Kidney (tissue), 14 donors: ENCODE results near the gene CFAP69. TPM values are rescaled to one million over a fixed set of nuclear protein-coding genes. Genes with fewer than 3 reads are reported as not detected.
"Not testable (repeated sequence)": the region's sequence is repeated elsewhere in the genome, so short reads cannot be mapped to it uniquely, and the experiment has no call there.

Source experiments
- DNase-seq, 5 donors: peaks; one replicate each; pipeline ENCODE4 v3.0.0-alpha.2; 2013 to 2020
- FAIRE-seq: peaks from 2 replicates; lab custom pipeline; 2012; peaks lifted over from hg19 to GRCh38; lab: Jason Lieb, UNC
- H3K27ac ChIP-seq, 2 donors: one replicate each; pipeline ENCODE4 v1.7.0; 2013; ENCODE audit warnings: low read depth in 2 of 2, low read length in 2 of 2, inconsistent platforms in 1 of 2
- H3K27me3 ChIP-seq: one replicate; pipeline ENCODE4 v1.7.1; 2013; ENCODE audit warnings: low read length, inconsistent platforms; ENCODE audit not compliant: control insufficient read depth, insufficient read depth
- H3K36me3 ChIP-seq, 3 donors: one replicate each; pipeline versions ENCODE4 v1.7.0 to v1.7.1; 2013; ENCODE audit warnings: low read length in 3 of 3, control low read depth in 1 of 3, inconsistent platforms in 1 of 3; ENCODE audit not compliant: insufficient read depth in 3 of 3, control insufficient read depth in 2 of 3
- H3K4me1 ChIP-seq, 3 donors: one replicate each; pipeline versions ENCODE4 v1.7.0 to v1.7.1; 2013; ENCODE audit warnings: low read length in 3 of 3, inconsistent platforms in 1 of 3, low read depth in 1 of 3; ENCODE audit not compliant: control insufficient read depth in 2 of 3, insufficient read depth in 2 of 3
- H3K4me3 ChIP-seq, 3 donors: one replicate each; pipeline versions ENCODE4 v1.7.0 to v1.8.1; 2013; ENCODE audit warnings: low read length in 3 of 3, control low read depth in 1 of 3, inconsistent platforms in 1 of 3
- H3K9ac ChIP-seq, 3 donors: one replicate each; pipeline versions ENCODE4 v1.7.0 to v1.7.1; 2013; ENCODE audit warnings: low read length in 3 of 3, control low read depth in 1 of 3, inconsistent platforms in 1 of 3
- H3K9me3 ChIP-seq, 3 donors: one replicate each; pipeline versions ENCODE4 v1.7.0 to v1.7.1; 2013; ENCODE audit warnings: low read length in 3 of 3, control low read depth in 1 of 3, inconsistent platforms in 1 of 3; ENCODE audit not compliant: control insufficient read depth in 2 of 3, insufficient read depth in 1 of 3
- CTCF ChIP-seq: IDR thresholded peaks from 3 replicates; pipeline ENCODE4 v1.5.1; 2012; ENCODE audit warnings: mild to moderate bottlenecking, moderate library complexity, borderline replicate concordance; ENCODE audit not compliant: insufficient read depth; ENCODE audit errors: extremely low read depth
- intact Hi-C: fragments of 100-400 bp; cut with DNase I; formaldehyde crosslinking; loops from one replicate; pipeline ENCODE4 v1.11.1; 2022
- polyA plus RNA-seq: library from polyadenylated mRNA; stranded (reverse); fragments of 350-450 nt; fragmentation: Illumina TruSeq; extraction: RNeasy Lipid Tissue Mini Kit (QIAGEN cat#74804); gene quantifications from one replicate; pipeline ENCODE4 v1.2.3, GENCODE V29; 2014; ENCODE audit warnings: low read depth, low replicate concordance; ENCODE audit not compliant: insufficient read depth
- total RNA-seq: library from RNA; stranded (reverse); fragmentation: NEBNext Ultra II Directional; extraction: Animal tissue kit (Norgen Biotek cat#: 25700); gene quantifications from one replicate; pipeline ENCODE4 v1.2.1, GENCODE V29; 2021
- donor health status: control.
- donor health status: control.
- donor health status: control.
- donor health status: control.
- donor health status: control.
- donor health status: DM: yes; HTN: yes; CAD: no.
- donor health status: Normal renal cell carcinoma (clear cell type).

Gene CFAP69
- total and polyA plus RNA-seq, 2 donors from 2014 or later = 9.2 to 13.2 TPM

DNA sequence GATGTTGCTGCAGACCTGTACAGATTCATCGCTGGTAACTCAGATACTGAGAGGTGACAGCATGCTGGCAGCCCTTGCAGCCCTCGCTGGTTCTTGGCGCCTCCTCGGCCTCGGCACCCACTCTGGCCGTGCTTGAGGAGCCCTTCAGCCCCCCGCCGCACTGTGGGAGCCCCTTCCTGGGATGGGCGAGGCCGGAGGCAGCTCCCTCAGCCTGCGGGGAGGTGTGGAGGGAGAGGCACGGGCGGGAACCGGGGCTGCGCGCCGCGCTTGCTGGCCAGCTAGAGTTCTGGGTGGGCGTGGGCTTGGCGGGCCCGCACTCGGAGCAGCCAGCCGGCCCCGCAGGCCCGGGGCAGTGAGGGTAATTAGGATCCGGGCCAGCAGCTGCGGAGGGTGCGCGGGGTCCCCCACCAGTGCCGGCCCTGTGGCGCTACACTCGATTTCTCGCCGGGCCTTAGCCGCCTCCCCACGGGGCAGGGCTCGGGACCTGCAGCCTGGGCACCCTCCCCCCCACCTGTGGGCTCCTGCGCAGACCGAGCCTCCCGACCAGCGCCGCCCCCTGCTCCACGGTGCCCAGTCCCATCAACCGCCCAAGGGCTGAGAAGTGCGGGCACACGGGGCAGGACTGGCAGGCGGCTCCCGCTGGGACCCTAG lies 89.3 kb downstream of the CFAP69 start:
- DNase-seq = peak in 1 of 5 donors; percentile 71
- Histone ChIP-seq H3K36me3 (no peaks in the 10 kb centered on the region), H3K27ac (no peak overlapping the region), H3K9ac (no peak overlapping the region), H3K9me3 (no peaks in the 10 kb centered on the region), H3K4me1 (no peaks in the 10 kb centered on the region), H3K4me3 (no peak overlapping the region), H3K27me3 (no peaks in the 10 kb centered on the region)
- intact Hi-C loops = no loop called here
- FAIRE-seq = no peak
- no peak for TF ChIP-seq CTCF

- not testable (repeated sequence) for H3K27me3 ChIP-seq, FAIRE-seq
Observed at GRCh38 chr7:90334926-90335325, 90.0 kb downstream of the CFAP69 start.

GRCh38 chr7:90337106-90337505 lies 92.1 kb downstream of the CFAP69 start:
- intact Hi-C loops = no loop called here
- Histone ChIP-seq H3K9me3 (no peaks in the 10 kb centered on the region), H3K27me3 (no peaks in the 10 kb centered on the region), H3K4me1 (no peaks in the 10 kb centered on the region), H3K27ac (no peak overlapping the region), H3K4me3 (no peak overlapping the region), H3K9ac (no peak overlapping the region), H3K36me3 (no peaks in the 10 kb centered on the region)
- DNase-seq (no peak), FAIRE-seq (no peak)
- no peak for TF ChIP-seq CTCF

More at GRCh38 chr7:90334926-90335325, 90.0 kb downstream of the CFAP69 start:
- H3K4me1 ChIP-seq, H3K27ac ChIP-seq, H3K9me3 ChIP-seq, DNase-seq, H3K9ac ChIP-seq, H3K4me3 ChIP-seq, H3K36me3 ChIP-seq, intact Hi-C loops: not testable (repeated sequence)

GRCh38 chr7:90345016-90345415 lies 100.0 kb downstream of the CFAP69 start:
- Histone ChIP-seq H3K4me3 (peak overlapping the region in 2 of 3 donors; percentile 97 to 98), H3K27me3 (no peaks in the 10 kb centered on the region), H3K9me3 (no peaks in the 10 kb centered on the region), H3K4me1 (peaks cover 0 to 6% (median 6%) of the 10 kb centered on the region in 3 donors), H3K9ac (no peak overlapping the region), H3K27ac (no peak overlapping the region), H3K36me3 (no peaks in the 10 kb centered on the region)
- TF ChIP-seq CTCF = no peak
- no peak for DNase-seq
- intact Hi-C loops = no loop called here
- no peak for FAIRE-seq
